ENCODE measurements around the gene ADGRG6.

DNA sequence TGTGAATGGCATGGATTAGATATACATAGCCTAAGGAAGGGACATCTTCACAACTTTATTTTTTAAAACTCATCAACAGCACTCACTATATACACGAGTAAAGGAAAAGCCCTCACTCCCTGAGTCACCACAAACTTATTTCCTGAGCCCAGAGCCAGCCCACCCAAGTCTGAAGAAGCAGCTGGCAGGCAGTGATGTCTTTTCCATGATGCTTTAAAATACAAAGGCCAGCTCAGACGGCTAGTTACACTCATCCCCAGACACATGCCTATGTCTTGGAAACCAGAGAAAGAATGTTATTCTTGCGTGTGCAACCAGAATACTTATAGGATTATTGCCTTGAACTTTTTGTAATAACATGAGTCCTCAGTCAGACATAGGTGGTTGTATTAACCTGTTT is 114.4 kb downstream of the ADGRG6 start:
- TF ChIP-seq EZH2 (IDR thresholded peaks at IDR 0.05; ENCODE audit: insufficient read depth, poor library complexity, severe bottlenecking) (no peak), EZH2phosphoT487 (IDR thresholded peaks at IDR 0.05; ENCODE audit: insufficient read depth, low read depth) (no peak)
